NCI-H526 (cell line): ENCODE results near the gene CLRN2.

Experiments used
- DNase-seq, 2 experiments: peaks; one replicate each; lab custom pipeline; 2025; lab: John Stamatoyannopoulos, UW

The CLRN2 gene

GRCh38 chr4:17514865-17515264 lies at the start of gene CLRN2:
Gene CLRN2 (plus strand): TSS chr4:17515165. CDS start chr4:17515267, 102 bp downstream.
- no peak for DNase-seq

GRCh38 chr4:17468619-17469221 lies 46.2 kb upstream of the CLRN2 start:
- peak in 1 of 2 experiments; percentile 42 for DNase-seq

- peak in 1 of 2 experiments; percentile 13 for DNase-seq
Measured at GRCh38 chr4:17469931-17470674, 44.9 kb upstream of the CLRN2 start.

- no peak for DNase-seq
Measured at GRCh38 chr4:17475481-17475880, 39.5 kb upstream of the CLRN2 start.

- no peak for DNase-seq
Measured at GRCh38 chr4:17476853-17477252, 38.1 kb upstream of the CLRN2 start.

- DNase-seq, result peak in 1 of 2 experiments; percentile 6
Measured at GRCh38 chr4:17477774-17478472, 37.0 kb upstream of the CLRN2 start.

- DNase-seq, result no peak
Measured at GRCh38 chr4:17480210-17480927, 34.6 kb upstream of the CLRN2 start.

GRCh38 chr4:17480955-17481354 lies 34.0 kb upstream of the CLRN2 start:
- no peak for DNase-seq

GRCh38 chr4:17482716-17483115 lies 32.2 kb upstream of the CLRN2 start:
- DNase-seq, result no peak

- DNase-seq, result no peak
Measured at GRCh38 chr4:17489123-17489522, 25.8 kb upstream of the CLRN2 start.

GRCh38 chr4:17489721-17490120 lies 25.2 kb upstream of the CLRN2 start:
- no peak for DNase-seq

- peak; percentile 40 to 74 for DNase-seq
Measured at GRCh38 chr4:17490575-17491059, 24.3 kb upstream of the CLRN2 start.

- no peak for DNase-seq
Measured at GRCh38 chr4:17491196-17491595, 23.8 kb upstream of the CLRN2 start.

- no peak for DNase-seq
Measured at GRCh38 chr4:17492058-17492741, 22.8 kb upstream of the CLRN2 start.

GRCh38 chr4:17492876-17493275 lies 22.1 kb upstream of the CLRN2 start:
- no peak for DNase-seq

- no peak for DNase-seq
Measured at GRCh38 chr4:17493619-17494018, 21.3 kb upstream of the CLRN2 start.

GRCh38 chr4:17494258-17495190 lies 20.4 kb upstream of the CLRN2 start:
- no peak for DNase-seq

GRCh38 chr4:17497890-17498523 lies 17.0 kb upstream of the CLRN2 start:
- no peak for DNase-seq

GRCh38 chr4:17500574-17500973 lies 14.4 kb upstream of the CLRN2 start:
- DNase-seq, result no peak

GRCh38 chr4:17502756-17503155 lies 12.2 kb upstream of the CLRN2 start:
- no peak for DNase-seq
